NCI-H226 (cell line): ENCODE data around the gene TMEM238.
A peak's percentile ranks its signal among the peaks of the same experiment; 100 is the strongest.

Experiments used
- DNase-seq: peaks from one replicate; pipeline ENCODE4 v3.0.0-alpha.2; 2015

TMEM238 gene

GRCh38 chr19:55400281-55401087 is 16.4 kb upstream of the TMEM238 start:
- no peak for DNase-seq

DNA sequence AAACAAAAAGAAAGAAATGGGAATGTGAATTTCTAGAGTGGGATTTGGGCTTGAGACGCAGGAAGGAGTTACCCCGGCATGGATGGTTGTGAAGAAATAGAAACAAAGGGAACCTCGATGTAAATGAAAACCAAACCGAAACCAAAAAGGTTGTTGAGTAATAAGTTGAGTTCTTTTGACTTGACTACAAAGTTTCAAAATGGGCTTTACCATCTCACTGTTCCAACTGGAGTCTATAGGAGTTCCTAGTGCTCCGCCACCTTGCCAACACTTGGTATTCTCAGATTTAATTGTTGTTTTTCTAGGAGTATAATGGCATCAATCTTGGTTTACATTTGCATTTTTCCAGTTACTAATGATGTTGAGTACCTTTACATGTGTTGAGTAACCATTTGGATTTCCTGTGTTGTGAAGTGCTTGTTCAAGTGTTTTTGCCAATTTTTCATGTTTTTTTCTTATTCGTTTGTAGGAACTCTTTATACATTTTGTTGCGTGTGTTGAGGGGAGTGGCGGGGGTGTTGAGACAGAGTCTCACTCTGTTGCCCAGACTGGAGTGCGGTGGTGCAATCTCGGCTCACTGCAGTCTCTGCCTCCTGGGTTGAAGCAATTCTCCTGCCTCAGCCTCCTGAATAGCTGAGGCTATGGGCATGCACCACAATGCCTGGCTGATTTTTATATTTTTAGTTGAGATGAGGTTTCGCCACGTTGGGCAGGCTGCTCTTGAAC is 14.3 kb upstream of the TMEM238 start:
- no peak for DNase-seq

DNA sequence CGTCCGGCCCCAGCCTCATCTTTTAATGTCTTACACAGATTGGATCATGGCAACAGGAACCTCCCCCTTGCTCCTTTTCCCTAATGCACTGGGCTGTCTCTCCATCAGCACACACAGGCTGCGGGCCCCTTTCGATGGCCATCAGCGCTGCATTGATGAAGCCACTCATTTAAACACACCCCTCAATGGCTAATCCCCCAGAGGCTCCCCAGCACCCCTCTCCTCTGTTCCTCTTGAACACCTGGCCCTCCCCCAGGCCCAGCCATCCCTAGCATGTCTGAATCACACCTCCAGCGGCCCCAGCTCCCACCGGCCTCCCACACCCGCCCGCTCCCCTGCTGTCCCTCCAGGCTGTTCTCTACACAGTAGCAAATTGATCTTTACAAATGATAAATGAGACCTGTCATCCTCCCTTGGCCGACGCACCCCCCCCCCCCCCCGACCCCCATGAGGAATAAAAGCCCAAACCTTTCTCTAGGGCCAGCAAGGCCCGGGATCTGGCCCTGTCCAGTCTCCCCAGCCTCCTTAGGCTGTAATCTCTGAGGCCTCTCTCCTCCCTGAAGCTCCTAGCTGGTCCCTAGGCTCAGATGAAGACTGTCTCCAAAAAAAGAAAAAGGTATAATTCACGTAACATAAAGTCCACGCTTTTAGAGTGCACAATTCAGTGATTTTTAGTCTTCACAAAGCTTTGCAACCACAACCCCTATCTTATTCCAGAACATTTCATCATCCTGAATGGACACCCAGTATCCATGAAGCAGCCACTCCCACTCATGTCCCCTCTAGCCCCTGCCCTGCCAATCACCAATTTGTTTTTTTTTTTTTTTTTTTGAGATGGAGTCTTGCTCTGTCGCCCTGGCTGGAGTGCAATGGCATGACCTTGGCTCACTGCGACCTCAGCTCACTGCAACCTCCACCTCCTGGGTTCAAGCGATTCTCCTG is 9.0 kb upstream of the TMEM238 start:
- no peak for DNase-seq

DNA sequence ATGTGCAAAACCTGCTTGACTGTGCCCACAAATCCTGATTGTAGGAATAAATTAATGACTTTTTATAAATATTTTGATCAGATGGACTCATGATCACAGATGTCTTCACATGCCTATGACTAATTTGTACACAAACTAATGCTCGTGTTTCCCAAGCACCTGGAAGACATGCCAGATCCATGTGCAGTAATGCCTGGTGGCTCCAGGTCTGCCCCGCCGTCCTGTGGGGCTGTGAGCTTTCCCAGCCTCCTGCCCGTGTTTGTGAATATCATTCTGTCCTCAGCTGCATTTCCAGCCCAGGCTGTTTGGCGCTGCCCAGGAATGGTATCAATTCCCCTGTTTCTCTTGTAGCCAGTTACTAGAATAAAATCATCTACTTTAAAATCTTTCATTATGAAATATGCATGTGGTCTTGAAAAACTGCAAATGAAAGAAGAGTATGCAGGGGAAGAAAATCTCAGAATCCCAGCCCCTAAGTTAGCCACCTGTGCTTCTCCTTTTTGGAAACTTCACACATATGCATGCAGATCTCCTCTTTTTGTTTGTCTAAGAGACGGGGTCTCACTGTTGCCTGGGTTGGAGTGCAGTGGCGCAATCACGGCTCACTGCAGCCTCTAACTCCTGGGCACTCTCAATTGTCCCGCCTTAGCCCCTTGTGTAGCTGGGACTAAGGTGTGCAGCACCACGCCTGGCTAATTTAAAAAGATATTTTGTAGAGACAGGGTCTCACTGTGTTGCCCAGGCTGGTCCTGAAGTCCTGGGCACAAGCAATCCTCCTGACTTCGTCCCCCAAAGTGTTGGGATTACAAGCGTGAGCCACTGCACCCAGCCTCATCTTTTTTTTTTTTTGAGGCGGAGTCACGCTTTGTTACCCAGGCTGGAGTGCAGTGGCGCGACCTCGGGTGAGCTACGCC is 7.9 kb upstream of the TMEM238 start:
- no peak for DNase-seq

DNA sequence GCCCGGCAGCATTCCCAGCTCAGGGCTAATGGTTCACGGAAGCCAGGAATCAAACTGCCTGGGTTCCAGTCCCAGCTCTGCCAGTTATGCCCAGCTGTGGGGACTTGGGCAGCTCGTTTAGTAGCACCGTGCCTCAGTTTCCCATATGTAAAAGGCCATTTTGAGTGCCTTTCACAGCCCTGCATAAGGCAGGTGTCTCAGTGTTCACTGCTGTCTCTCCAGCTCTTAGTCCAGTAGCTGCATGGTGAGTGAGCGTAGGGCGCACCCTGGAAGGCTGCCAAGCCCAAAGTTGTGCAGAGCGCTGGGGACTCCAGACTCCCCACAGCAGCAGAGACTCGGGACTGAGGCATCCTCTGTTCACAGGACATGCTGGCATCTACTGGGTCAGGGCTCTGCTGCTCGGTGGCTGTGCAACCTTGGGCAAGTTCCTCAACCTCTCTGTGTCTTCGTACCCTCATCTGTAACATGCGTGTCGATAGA is 7.1 kb upstream of the TMEM238 start:
- no peak for DNase-seq

GRCh38 chr19:55390461-55390880 is 6.4 kb upstream of the TMEM238 start:
- DNase-seq = no peak

DNA sequence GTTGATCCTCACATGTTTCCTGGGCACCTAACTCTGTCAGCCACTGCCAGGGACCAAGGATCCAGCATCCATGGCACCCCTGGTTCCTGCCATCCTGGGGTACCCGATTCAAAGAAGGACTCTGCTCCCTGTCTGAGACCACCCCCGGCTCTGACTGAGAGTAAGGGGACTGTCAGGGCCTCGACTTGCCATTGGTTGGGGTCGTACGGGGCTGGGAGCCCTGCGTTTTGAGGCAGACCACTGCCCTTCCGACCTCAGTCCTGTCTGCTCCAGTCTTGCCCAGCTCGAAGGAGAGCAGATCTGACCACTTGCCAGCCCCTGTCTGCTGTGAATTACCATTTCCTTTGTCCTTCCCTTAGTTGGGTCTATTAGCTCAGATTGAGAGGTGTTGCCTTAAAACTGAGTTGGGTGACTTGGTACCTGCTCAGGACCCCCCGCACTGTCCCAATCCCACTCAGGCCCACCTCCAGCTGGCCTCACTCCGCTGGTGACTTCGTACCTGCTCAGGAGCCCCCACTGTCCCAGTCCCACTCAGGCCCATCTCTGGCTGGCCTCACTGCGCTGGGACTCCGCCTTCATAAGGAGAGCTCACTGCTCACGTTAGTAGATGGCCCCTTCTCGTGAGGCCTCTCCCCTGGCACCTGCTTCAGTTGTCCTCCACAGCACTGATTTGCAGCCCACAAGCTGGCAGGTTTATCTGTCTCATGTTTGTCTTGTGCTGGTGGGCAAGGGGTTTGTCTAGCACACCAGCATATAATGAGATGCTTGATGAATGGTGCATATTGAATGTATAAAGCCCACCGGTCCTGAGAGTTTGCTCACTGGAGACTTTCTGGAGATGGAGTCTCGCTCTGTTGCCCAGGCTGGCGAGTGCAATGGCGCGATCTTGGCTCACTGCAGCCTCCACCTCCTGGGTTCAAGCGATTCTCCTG is 5.6 kb upstream of the TMEM238 start:
- DNase-seq = no peak

DNA sequence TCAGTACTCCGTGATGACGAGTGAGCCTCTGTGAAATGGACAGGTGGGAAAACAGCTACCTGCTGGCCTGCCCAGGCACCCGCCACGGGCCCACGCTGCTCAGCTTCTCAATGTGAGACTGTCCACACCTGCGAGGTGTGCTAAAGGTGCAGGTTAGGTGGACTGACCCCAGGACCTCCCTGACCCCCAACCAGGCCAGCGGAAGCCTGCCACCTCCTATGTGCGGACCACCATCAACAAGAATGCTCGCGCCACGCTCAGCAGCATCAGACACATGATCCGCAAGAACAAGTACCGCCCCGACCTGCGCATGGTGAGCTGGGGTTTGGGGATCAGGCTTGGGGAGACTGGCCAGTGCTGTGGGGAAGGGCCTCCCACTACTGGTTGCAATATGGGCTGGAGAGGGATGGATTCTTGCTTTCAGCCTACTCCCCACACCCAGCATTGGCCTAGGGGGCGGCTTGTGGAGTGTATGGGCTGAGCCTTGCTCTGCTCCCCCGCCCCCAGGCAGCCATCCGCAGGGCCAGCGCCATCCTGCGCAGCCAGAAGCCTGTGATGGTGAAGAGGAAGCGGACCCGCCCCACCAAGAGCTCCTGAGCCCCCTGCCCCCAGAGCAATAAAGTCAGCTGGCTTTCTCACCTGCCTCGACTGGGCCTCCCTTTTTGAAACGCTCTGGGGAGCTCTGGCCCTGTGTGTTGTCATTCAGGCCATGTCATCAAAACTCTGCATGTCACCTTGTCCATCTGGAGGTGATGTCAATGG is 3.8 kb upstream of the TMEM238 start:
- no peak for DNase-seq

- DNase-seq = no peak
Observed at GRCh38 chr19:55386493-55386971, 2.4 kb upstream of the TMEM238 start.

DNA sequence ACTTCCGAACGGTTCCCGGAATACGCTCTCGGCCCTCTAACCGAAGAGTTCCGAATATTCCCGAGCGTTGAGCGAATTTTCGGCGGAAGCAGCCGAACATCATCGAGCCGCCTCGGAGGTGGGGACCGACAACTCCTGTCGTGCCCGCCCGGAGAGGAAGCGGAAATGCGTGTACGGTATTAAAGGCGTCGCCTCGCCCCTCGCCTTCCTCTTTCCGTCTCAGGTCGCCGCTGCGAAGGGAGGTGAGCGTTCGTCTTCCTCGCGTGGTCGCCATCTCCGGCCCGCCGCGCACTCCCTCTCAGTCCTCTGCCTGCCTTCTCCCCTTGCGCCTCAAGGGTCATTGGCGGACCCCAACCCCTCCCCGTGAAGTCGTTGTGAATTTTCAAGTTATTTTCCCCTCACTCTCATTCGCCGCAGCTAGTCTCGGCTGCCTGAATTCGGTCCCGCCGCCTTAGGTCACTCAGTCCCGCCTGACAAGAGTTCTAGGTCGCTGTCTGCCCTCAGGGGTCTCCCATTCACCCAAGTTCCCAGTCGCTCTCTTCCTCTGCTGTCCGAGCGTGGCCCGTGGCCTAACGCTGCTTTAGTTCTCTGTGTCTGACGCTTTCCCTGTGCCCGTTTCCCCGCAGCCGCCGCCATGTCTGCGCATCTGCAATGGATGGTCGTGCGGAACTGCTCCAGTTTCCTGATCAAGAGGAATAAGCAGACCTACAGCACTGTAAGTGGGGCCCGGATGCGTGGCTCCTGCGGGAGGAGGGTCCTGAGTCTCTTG is 1.8 kb upstream of the TMEM238 start, which contains the start of gene RPL28:
RPL28 (plus strand) TSS at position 209 of the 769 bp plus-strand sequence; CDS start at position 635, 426 bp downstream.
- peak; percentile 98 for DNase-seq

GRCh38 chr19:55384920-55385723 is 1.0 kb upstream of the TMEM238 start:
- peak; percentile 97 for DNase-seq

GRCh38 chr19:55383279-55384130 is 587 bp downstream of the TMEM238 start:
- peak; percentile 75 for DNase-seq

- no peak for DNase-seq
Observed at GRCh38 chr19:55382522-55383054, 1.5 kb downstream of the TMEM238 start.

- no peak for DNase-seq
Observed at GRCh38 chr19:55382013-55382412, 2.1 kb downstream of the TMEM238 start.

DNA sequence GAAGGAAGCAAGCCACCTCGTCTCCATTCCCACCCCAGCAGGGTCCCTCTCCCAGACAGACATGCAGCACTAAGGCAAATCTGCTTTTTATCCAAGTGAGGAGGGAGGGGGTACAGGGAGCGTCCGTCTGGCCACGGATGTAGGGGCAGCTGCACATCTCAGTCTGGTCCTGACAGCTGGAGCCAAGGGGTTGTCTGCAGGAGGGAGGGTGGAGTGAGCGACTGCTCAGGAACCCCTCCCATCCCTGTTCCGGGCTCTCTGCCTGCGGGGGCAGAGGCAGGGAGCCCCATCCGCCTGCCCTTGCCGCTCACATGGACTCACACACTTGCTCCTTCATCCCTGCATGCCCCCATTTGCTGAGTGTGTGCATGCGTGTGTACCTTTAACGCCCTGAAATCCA is 4.9 kb downstream of the TMEM238 start:
- no peak for DNase-seq

DNA sequence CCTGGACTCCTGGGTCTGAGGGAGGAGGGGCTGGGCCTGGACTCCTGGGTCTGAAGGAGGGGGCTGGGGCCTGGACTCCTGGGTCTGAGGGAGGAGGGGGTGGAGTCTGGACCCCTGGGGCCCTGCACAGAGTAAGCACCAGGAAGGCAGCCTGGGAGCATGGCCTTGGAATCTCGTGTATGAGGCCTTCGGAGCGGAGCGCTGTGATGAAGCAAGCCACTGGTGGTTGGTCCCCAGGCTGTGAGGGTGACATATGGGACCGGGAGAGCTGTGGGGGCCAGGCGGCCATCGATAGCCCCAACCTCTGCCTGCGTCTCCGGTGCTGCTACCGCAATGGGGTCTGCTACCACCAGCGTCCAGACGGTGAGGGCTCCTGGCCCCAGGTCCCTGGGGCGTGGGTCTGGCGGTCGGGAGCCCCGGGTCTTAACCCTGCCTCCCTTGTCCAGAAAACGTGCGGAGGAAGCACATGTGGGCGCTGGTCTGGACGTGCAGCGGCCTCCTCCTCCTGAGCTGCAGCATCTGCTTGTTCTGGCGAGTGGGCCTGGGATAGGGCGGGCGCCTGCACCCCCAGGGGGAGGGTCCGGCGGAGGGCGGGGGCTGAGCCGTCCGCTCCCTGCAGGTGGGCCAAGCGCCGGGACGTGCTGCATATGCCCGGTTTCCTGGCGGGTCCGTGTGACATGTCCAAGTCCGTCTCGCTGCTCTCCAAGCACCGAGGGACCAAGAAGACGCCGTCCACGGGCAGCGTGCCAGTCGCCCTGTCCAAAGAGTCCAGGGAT is 6.5 kb downstream of the TMEM238 start:
- DNase-seq = no peak
